K562 (cell line): ENCODE measurements around the gene MCL1. TPM values are rescaled to one million over a fixed set of nuclear protein-coding genes. Genes with fewer than 3 reads are reported as not detected.

ENCODE experiments used
- ATAC-seq: fragments of 200-7000 bp; cut with Tn5 transposase; 3 replicates; pipeline ENCODE4 v1.9.1; 2020; ENCODE audit warnings: moderate library complexity
- BruUV-seq: library from RNA; stranded (reverse); fragments of 400-500 nt; replicated peaks from 2 replicates; lab custom pipeline; 2021; lab: Mats Ljungman, UMichigan
- CTCF ChIA-PET: fragments of 300-600 bp; formaldehyde crosslinking; extraction: SDS; loops from one replicate; lab custom pipeline; 2021; ENCODE audit warnings: low intra/inter-chr PET ratio; lab: Yijun Ruan, JAX
- POLR2A ChIA-PET: fragments of 300-600, 350-650 bp; sonication (Branson Sonifier 250); formaldehyde crosslinking; extraction: SDS; loops from one replicate; lab custom pipeline; 2021; ENCODE audit warnings: antibody characterized with exemption, inconsistent platforms; lab: Yijun Ruan, JAX
- DNase-seq, 4 experiments: peaks; one replicate each; pipeline versions ENCODE4 v3.0.0 to v3.0.0-alpha.2; 2011 to 2018; ENCODE audit warnings: low spot score in 3 of 4, mixed read lengths in 3 of 4; ENCODE audit errors: extremely low read depth in 1 of 4
- FAIRE-seq: peaks from 2 replicates; lab custom pipeline; 2011; peaks lifted over from hg19 to GRCh38; lab: Jason Lieb, UNC
- H2AFZ ChIP-seq: 2 replicates; pipeline ENCODE4 v1.6.0; 2011; ENCODE audit warnings: low read depth, low read length, control low read depth, inconsistent platforms
- H3K27ac ChIP-seq: fragments of 200-600 bp; 3 replicates; pipeline ENCODE4 v1.8.0; 2011; ENCODE audit warnings: low read depth, mild to moderate bottlenecking, control low read depth, inconsistent platforms, low read length, moderate library complexity, mixed read lengths; ENCODE audit errors: extremely low read depth
- H3K27me3 ChIP-seq, 2 experiments: fragments of 300-600 bp in 1 of 2; 2 replicates in 1 of 2; 3 replicates in 1 of 2; pipeline versions ENCODE4 v1.6.0 to v1.8.0; 2011; ENCODE audit warnings: inconsistent platforms in 2 of 2, low read length in 2 of 2, mild to moderate bottlenecking in 1 of 2, mixed read lengths in 1 of 2, moderate library complexity in 1 of 2; ENCODE audit not compliant: control insufficient read depth in 2 of 2, insufficient read depth in 2 of 2
- H3K36me3 ChIP-seq: fragments of 300-600 bp; 3 replicates; pipeline ENCODE4 v1.8.0; 2011; ENCODE audit warnings: mild to moderate bottlenecking, low read length, inconsistent platforms; ENCODE audit not compliant: control insufficient read depth, insufficient read depth
- H3K4me1 ChIP-seq, 2 experiments: fragments of 200-600 bp in 1 of 2; replicated peaks in 1 of 2; 2 replicates in 1 of 2; 3 replicates in 1 of 2; pipeline versions ENCODE4 v1.5.1 to v1.8.0; 2011; ENCODE audit warnings: inconsistent platforms in 2 of 2, low read length in 2 of 2, mild to moderate bottlenecking in 1 of 2, mixed read lengths in 1 of 2, moderate library complexity in 1 of 2; ENCODE audit not compliant: control insufficient read depth in 2 of 2, insufficient read depth in 2 of 2
- H3K4me2 ChIP-seq: 2 replicates; pipeline ENCODE4 v1.6.1; 2011; ENCODE audit warnings: low read length, control low read depth, inconsistent platforms, mixed read lengths; ENCODE audit not compliant: insufficient read depth
- H3K4me3 ChIP-seq: fragments of 200-600 bp; sonication (generic), shearing (Covaris generic); 2 replicates; pipeline ENCODE4 v1.5.1; 2016; ENCODE audit warnings: control low read depth, inconsistent platforms
- H3K79me2 ChIP-seq: fragments of 200-600 bp; 3 replicates; pipeline ENCODE4 v1.8.0; 2011; ENCODE audit warnings: low read length, inconsistent platforms; ENCODE audit not compliant: control insufficient read depth, insufficient read depth
- H3K9ac ChIP-seq, 2 experiments: 2 replicates each; pipeline versions ENCODE4 v1.6.0 to v1.6.1; 2011; ENCODE audit warnings: low read depth in 2 of 2, low read length in 2 of 2, control low read depth in 1 of 2, inconsistent platforms in 1 of 2, mild to moderate bottlenecking in 1 of 2, mixed read lengths in 1 of 2; ENCODE audit not compliant: insufficient read depth in 1 of 2
- H3K9me1 ChIP-seq: one replicate; pipeline ENCODE4 v1.6.0; 2011; ENCODE audit warnings: inconsistent platforms, mild to moderate bottlenecking, low read length, moderate library complexity; ENCODE audit not compliant: control insufficient read depth, insufficient read depth
- H3K9me3 ChIP-seq: replicated peaks from 2 replicates; pipeline ENCODE4 v1.5.1; 2011; ENCODE audit warnings: low read depth, low read length, inconsistent platforms; ENCODE audit not compliant: control insufficient read depth, insufficient read depth
- H4K20me1 ChIP-seq: replicated peaks from 2 replicates; pipeline ENCODE4 v1.6.1; 2011; ENCODE audit warnings: low read length, inconsistent platforms, mixed read lengths; ENCODE audit not compliant: control insufficient read depth, insufficient read depth
- AFF4 ChIP-seq: sonication (generic); formaldehyde crosslinking; IDR thresholded peaks from 2 replicates; pipeline ENCODE4 v1.8.0; 2023; ENCODE audit warnings: mild to moderate bottlenecking, missing genetic modification reagents
- CEBPB ChIP-seq: fragments of 450-650 bp; IDR thresholded peaks from 2 replicates; pipeline ENCODE4 v1.6.1; 2016; ENCODE audit warnings: missing genetic modification characterization, missing compliant biosample characterization
- MEF2A ChIP-seq: IDR thresholded peaks from 2 replicates; pipeline ENCODE4 v1.6.1; 2011; ENCODE audit warnings: low read depth, mild to moderate bottlenecking, low read length, moderate library complexity; ENCODE audit not compliant: control insufficient read depth
- WGBS: fragments of 100-300 bp; shearing (Covaris generic); methylation state at CpG from one replicate; pipeline ENCODE4 v1.1.6; 2016; ENCODE audit warnings: low coverage, mixed read lengths; ENCODE audit not compliant: insufficient coverage; ENCODE audit errors: missing lambda C conversion rate; 5-methylcytosine and 5-hydroxymethylcytosine counted together
- in situ Hi-C: fragments of 300-500 bp; cut with MboI; formaldehyde crosslinking; loops from 4 replicates; pipeline ENCODE4 v1.15.0; 2018; ENCODE audit warnings: inconsistent platforms, mixed read lengths
- intact Hi-C: fragments of 100-400 bp; cut with micrococcal nuclease; formaldehyde crosslinking; loops from 2 replicates; pipeline ENCODE4 v1.14.2; 2022
- polyA plus RNA-seq, 8 experiments: library from polyadenylated mRNA; depleted of rRNA in 4 of 8; stranded (reverse) in 5 of 8; unstranded in 3 of 8; fragments of >200 nt; fragmentation: Nextera tagmentation in 2 of 8; fragmentation: Illumina TruSeq in 1 of 8; extraction: Ambion mirVana in 2 of 8; extraction: Trizol in 1 of 8; gene quantifications; 2 replicates each; pipeline versions ENCODE4 v1.2.1 to v1.2.3, GENCODE V29; 2011 to 2014; ENCODE audit warnings: inconsistent platforms in 1 of 8, missing spikeins in 1 of 8
- total RNA-seq, 7 experiments: library from RNA; depleted of rRNA in 6 of 7; stranded (reverse); fragments of >200 nt in 6 of 7; fragmentation: Illumina TruSeq in 2 of 7; extraction: Trizol in 2 of 7; gene quantifications; 2 replicates each; pipeline versions ENCODE4 v1.2.1 to v1.2.3, GENCODE V29; 2011 to 2021; ENCODE audit warnings: low replicate concordance in 1 of 7
- TF ChIP-seq, protein P1 (sequence below): fragments of 250-450 bp; sonication (Bioruptor Pico); IDR thresholded peaks from 2 replicates; pipeline ENCODE4 v1.4.0; 2020; ENCODE audit warnings: mild to moderate bottlenecking, moderate library complexity
- TF ChIP-seq, protein P2 (sequence below): fragments of 450-650 bp; formaldehyde crosslinking; IDR thresholded peaks from 2 replicates; pipeline ENCODE4 v1.4.0; 2020; ENCODE audit warnings: mild to moderate bottlenecking, moderate library complexity

MCL1 gene
- total and polyA plus RNA-seq, 9 of the 15 experiments (the other 6 are each of a cell fraction or from before 2014, with no cell fraction given), result 27.1 to 224 (median 138) TPM

- TF ChIP-seq, protein P1, sequence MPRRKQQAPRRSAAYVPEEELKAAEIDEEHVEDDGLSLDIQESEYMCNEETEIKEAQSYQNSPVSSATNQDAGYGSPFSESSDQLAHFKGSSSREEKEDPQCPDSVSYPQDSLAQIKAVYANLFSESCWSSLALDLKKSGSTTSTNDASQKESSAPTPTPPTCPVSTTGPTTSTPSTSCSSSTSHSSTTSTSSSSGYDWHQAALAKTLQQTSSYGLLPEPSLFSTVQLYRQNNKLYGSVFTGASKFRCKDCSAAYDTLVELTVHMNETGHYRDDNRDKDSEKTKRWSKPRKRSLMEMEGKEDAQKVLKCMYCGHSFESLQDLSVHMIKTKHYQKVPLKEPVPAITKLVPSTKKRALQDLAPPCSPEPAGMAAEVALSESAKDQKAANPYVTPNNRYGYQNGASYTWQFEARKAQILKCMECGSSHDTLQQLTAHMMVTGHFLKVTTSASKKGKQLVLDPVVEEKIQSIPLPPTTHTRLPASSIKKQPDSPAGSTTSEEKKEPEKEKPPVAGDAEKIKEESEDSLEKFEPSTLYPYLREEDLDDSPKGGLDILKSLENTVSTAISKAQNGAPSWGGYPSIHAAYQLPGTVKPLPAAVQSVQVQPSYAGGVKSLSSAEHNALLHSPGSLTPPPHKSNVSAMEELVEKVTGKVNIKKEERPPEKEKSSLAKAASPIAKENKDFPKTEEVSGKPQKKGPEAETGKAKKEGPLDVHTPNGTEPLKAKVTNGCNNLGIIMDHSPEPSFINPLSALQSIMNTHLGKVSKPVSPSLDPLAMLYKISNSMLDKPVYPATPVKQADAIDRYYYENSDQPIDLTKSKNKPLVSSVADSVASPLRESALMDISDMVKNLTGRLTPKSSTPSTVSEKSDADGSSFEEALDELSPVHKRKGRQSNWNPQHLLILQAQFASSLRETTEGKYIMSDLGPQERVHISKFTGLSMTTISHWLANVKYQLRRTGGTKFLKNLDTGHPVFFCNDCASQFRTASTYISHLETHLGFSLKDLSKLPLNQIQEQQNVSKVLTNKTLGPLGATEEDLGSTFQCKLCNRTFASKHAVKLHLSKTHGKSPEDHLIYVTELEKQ (CRISPR knock-in tag), result no peak
- TF ChIP-seq, protein P2, sequence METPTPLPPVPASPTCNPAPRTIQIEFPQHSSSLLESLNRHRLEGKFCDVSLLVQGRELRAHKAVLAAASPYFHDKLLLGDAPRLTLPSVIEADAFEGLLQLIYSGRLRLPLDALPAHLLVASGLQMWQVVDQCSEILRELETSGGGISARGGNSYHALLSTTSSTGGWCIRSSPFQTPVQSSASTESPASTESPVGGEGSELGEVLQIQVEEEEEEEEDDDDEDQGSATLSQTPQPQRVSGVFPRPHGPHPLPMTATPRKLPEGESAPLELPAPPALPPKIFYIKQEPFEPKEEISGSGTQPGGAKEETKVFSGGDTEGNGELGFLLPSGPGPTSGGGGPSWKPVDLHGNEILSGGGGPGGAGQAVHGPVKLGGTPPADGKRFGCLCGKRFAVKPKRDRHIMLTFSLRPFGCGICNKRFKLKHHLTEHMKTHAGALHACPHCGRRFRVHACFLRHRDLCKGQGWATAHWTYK (CRISPR knock-in tag), result no peak
- no peak for TF ChIP-seq MEF2A
Measured at GRCh38 chr1:150609732-150610131, 30.3 kb upstream of the MCL1 start (continued).

GRCh38 chr1:150606463-150607142 lies 27.2 kb upstream of the MCL1 start:
- Histone ChIP-seq H2AFZ (no peak overlapping the region), H4K20me1 (no peaks in the 10 kb centered on the region), H3K9ac (no peak overlapping the region), H3K9me1 (no peaks in the 10 kb centered on the region), H3K4me1 (peaks cover 11 to 22% of the 10 kb centered on the region in 2 experiments), H3K27me3 (no peaks in the 10 kb centered on the region), H3K27ac (0 out of 3 replicates have a peak overlapping the region, but pooled peaks have one; percentile 1), H3K4me2 (no peak overlapping the region), H3K4me3 (no peak overlapping the region), H3K36me3 (peaks cover 8% of the 10 kb centered on the region; the same call in 2 of the 3 replicates), H3K9me3 (no peaks in the 10 kb centered on the region), H3K79me2 (no peaks in the 10 kb centered on the region)
- ChIA-PET POLR2A (interaction anchor here (0.6 to 4.9 kb wide), 6 partner anchors 9 to 101 kb away, joined by 3 to 22 read pairs (median 4); partner anchors contain the start of genes ENSA and MCL1), CTCF (no interaction called here)
- BruUV-seq, result no TSS peak
- TF ChIP-seq AFF4 (CRISPR knock-in tag), result no peak
- 0 out of 2 replicates have a peak, but pooled peaks have one; percentile 9 for TF ChIP-seq CEBPB (tag)
- intact Hi-C loops, result no loop called here
- 91% methylated on average over 7 of the region's 7 CpGs for WGBS
- in situ Hi-C loops, result no loop called here
- DNase-seq (no peak), FAIRE-seq (no peak), ATAC-seq (no peak)
